Transverse colon (tissue), 3 donors: Measurements from ENCODE around the gene AAMP.

ENCODE experiments used
- CTCF ChIP-seq, 5 experiments: fragments of 200-600 bp in 3 of 5; fragments of 450-650 bp in 2 of 5; sonication (generic) in 3 of 5; IDR thresholded peaks; 1 replicate in 2 of 5; 2 replicates in 3 of 5; pipeline ENCODE4 v1.5.1; 2016 to 2017; ENCODE audit warnings: antibody characterized with exemption in 5 of 5, inconsistent platforms in 3 of 5, mild to moderate bottlenecking in 2 of 5, moderate library complexity in 1 of 5
- POLR2A ChIP-seq: fragments of 450-650 bp; IDR thresholded peaks from one replicate; pipeline ENCODE4 v1.6.1; 2016; ENCODE audit warnings: antibody characterized with exemption, mild to moderate bottlenecking, moderate library complexity

DNA sequence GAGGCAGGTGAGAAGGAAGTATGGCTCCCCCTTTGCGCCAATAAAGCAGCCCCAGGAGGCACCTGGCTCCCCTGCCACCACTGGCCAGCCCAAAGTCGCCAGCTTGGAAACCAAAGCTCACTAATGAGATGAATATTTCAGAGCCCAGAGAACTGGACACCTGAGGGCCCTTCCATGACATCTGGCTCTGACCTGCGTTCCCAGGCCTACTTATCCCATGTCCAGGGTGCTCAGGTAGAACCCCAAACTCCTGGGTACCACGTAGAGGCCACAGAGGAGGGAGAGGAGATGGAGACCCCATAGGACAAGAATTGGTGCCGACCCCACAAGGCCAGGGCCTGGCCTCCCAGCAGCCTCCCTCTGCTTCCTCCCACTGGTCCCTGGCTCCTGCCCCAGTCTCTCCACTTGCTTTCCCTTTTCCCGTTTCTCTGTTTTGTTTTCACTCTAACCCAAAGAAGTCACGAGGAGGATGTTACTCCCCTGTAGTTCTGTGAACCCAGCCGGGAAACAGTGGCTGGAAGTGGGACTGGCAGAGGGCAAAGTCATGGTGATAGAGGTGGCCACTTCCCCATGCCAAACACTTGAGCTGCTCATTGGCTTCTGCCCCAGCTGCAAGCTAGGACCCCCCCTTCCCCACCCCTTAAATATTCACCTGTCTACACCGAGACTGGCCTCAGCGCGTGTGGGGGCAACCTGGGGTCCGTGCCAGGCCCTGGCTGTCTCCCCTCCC lies 21.5 kb upstream of the AAMP start:
- TF ChIP-seq POLR2A, result no peak
- TF ChIP-seq CTCF (IDR thresholded peaks at IDR 0.05), result no peak
